Hepatocyte (in vitro differentiated cells): ENCODE results near the gene TRIM44. TPM values are rescaled to one million over a fixed set of nuclear protein-coding genes. Genes with fewer than 3 reads are reported as not detected.

Experiments used
- DNase-seq: peaks from one replicate; pipeline ENCODE4 v3.0.0-alpha.2; 2016; ENCODE audit warnings: low spot score
- H2AFZ ChIP-seq: fragments of 200-600 bp; sonication (generic); 2 replicates; pipeline ENCODE4 v1.6.0; 2016; ENCODE audit warnings: antibody characterized with exemption, mild to moderate bottlenecking
- H3K27ac ChIP-seq: fragments of 200-600 bp; sonication (generic); 2 replicates; pipeline ENCODE4 v1.5.1; 2016; ENCODE audit warnings: mild to moderate bottlenecking
- H3K27me3 ChIP-seq: fragments of 200-600 bp; sonication (generic); 2 replicates; pipeline ENCODE4 v1.6.1; 2016
- H3K36me3 ChIP-seq: fragments of 200-600 bp; sonication (generic); replicated peaks from 2 replicates; pipeline ENCODE4 v1.5.1; 2016; ENCODE audit warnings: low read depth; ENCODE audit not compliant: insufficient read depth
- H3K4me1 ChIP-seq: fragments of 200-600 bp; sonication (generic); 2 replicates; pipeline ENCODE4 v1.5.1; 2016; ENCODE audit warnings: mild to moderate bottlenecking, moderate library complexity; ENCODE audit not compliant: insufficient read depth
- H3K4me2 ChIP-seq: fragments of 200-600 bp; sonication (generic); 2 replicates; pipeline ENCODE4 v1.6.0; 2016
- H3K4me3 ChIP-seq: fragments of 200-600 bp; sonication (generic); 2 replicates; pipeline ENCODE4 v1.5.1; 2016; ENCODE audit warnings: mild to moderate bottlenecking
- H3K79me2 ChIP-seq: fragments of 200-600 bp; sonication (generic); 2 replicates; pipeline ENCODE4 v1.6.0; 2017; ENCODE audit warnings: mild to moderate bottlenecking
- H3K9me2 ChIP-seq: fragments of 200-600 bp; sonication (generic); replicated peaks from 2 replicates; pipeline ENCODE4 v1.6.0; 2017; ENCODE audit warnings: mild to moderate bottlenecking; ENCODE audit not compliant: insufficient read depth
- H3K9me3 ChIP-seq: fragments of 200-600 bp; sonication (generic); 2 replicates; pipeline ENCODE4 v1.5.1; 2016; ENCODE audit warnings: low read depth, mild to moderate bottlenecking
- H4K20me1 ChIP-seq: fragments of 200-600 bp; sonication (generic); 2 replicates; pipeline ENCODE4 v1.6.0; 2016; ENCODE audit warnings: mild to moderate bottlenecking; ENCODE audit not compliant: insufficient read depth, poor library complexity, severe bottlenecking
- EZH2 ChIP-seq: fragments of 200-600 bp; sonication (generic); IDR thresholded peaks from 2 replicates; pipeline ENCODE4 v1.6.1; 2016; ENCODE audit warnings: antibody characterized with exemption, mild to moderate bottlenecking, borderline replicate concordance
- EZH2phosphoT487 ChIP-seq: fragments of 200-600 bp; sonication (generic); IDR thresholded peaks from one replicate; pipeline ENCODE4 v1.6.1; 2018; ENCODE audit warnings: antibody characterized with exemption, mild to moderate bottlenecking, low read depth, moderate library complexity; ENCODE audit not compliant: unreplicated experiment, severe bottlenecking
- WGBS: methylation state at CpG from one replicate; pipeline ENCODE4 v1.1.6; 2016; ENCODE audit warnings: low lambda C conversion rate; ENCODE audit errors: missing lambda C conversion rate; 5-methylcytosine and 5-hydroxymethylcytosine counted together
- polyA plus RNA-seq: library from polyadenylated mRNA; unstranded; fragments of >200 nt; fragmentation: Nextera tagmentation; extraction: Ambion mirVana; gene quantifications from 2 replicates; pipeline ENCODE4 v1.2.1, GENCODE V29; 2016
- total RNA-seq: library from RNA; depleted of rRNA; stranded (reverse); fragments of >200 nt; gene quantifications from 2 replicates; pipeline ENCODE4 v1.2.3, GENCODE V29; 2014
- TF ChIP-seq, protein P1 (sequence below): fragments of 200-600 bp; sonication (generic); IDR thresholded peaks from 2 replicates; pipeline ENCODE4 v1.5.1; 2016; ENCODE audit warnings: antibody characterized with exemption, mild to moderate bottlenecking; ENCODE audit not compliant: poor library complexity

The TRIM44 gene
- total and polyA plus RNA-seq, 2 experiments from 2014 or later = 20.8 to 43.2 TPM

DNA sequence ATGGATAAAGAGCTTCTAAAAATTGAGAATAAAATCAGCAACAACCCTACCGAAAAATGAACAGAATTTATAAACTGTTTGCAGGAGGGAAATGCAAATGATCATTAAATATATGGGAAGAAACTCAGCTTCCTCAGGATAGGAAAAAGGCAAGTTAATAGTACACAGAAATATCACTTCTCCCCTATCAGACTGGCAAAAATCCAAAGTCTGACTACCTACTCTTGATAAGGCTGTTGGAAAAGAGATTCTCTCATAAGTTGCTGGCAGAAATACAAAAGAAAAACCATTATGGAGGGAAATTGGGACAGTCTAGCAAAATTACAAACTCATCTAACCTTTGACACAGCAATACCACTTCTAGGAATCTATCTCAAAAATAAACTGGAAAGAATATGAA lies 180.4 kb downstream of the TRIM44 start:
- Histone ChIP-seq H3K9me2 (no peaks in the 10 kb centered on the region), H3K27me3 (peaks cover 3% of the 10 kb centered on the region), H2AFZ (no peak overlapping the region), H3K79me2 (no peaks in the 10 kb centered on the region), H3K36me3 (no peaks in the 10 kb centered on the region), H3K4me3 (no peak overlapping the region), H4K20me1 (no peaks in the 10 kb centered on the region), H3K4me2 (no peak overlapping the region), H3K9me3 (no peaks in the 10 kb centered on the region), H3K4me1 (no peaks in the 10 kb centered on the region), H3K27ac (no peak overlapping the region)
- peak; percentile 12 for DNase-seq
- WGBS = 0% methylated on average over 1 of the region's 1 CpG
- no peak for TF ChIP-seq EZH2
- TF ChIP-seq, protein P1, sequence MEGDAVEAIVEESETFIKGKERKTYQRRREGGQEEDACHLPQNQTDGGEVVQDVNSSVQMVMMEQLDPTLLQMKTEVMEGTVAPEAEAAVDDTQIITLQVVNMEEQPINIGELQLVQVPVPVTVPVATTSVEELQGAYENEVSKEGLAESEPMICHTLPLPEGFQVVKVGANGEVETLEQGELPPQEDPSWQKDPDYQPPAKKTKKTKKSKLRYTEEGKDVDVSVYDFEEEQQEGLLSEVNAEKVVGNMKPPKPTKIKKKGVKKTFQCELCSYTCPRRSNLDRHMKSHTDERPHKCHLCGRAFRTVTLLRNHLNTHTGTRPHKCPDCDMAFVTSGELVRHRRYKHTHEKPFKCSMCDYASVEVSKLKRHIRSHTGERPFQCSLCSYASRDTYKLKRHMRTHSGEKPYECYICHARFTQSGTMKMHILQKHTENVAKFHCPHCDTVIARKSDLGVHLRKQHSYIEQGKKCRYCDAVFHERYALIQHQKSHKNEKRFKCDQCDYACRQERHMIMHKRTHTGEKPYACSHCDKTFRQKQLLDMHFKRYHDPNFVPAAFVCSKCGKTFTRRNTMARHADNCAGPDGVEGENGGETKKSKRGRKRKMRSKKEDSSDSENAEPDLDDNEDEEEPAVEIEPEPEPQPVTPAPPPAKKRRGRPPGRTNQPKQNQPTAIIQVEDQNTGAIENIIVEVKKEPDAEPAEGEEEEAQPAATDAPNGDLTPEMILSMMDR = no peak
- TF ChIP-seq EZH2phosphoT487 = no peak

DNA sequence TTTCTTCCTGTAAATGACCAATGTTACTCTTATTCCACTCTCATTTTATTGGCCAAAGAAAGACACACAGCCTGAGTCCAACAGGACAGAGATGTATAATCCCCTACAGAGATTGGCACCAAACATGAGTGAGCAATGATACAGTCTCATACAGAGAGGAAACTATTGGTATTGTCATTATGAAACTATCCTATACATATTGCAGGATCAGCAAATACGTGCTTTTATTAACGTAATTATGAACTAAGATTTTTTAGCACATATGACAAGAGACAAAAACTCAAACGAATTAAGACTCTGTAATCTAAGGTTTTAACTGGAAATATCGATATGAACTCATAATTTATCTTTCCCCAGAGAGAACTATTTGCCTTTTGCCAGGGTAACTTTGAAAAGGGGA lies 182.0 kb downstream of the TRIM44 start:
- H3K4me3 ChIP-seq = no peak overlapping the region
- DNase-seq = no peak

DNA sequence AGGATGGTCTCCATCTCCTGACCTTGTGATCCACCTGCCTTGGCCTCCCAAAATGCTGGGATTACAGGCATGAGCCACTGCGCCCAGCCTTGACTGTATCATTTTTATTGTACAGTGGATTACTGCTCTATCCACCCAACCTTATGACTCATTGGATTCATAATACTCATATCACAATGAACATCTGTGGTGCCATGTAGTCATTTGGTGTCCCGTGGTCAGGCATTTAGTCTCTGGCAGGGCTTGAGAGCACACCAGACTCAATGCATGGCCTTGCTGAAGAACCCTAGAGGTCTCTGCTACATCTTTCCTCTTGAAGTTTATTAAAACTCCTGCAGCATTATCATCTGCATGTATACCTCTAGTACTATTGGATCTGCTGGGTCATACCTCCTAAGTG lies 183.3 kb downstream of the TRIM44 start:
- no peaks in the 10 kb centered on the region for H3K9me2 ChIP-seq
- no peaks in the 10 kb centered on the region for H3K36me3 ChIP-seq
- no peak overlapping the region for H2AFZ ChIP-seq
- H3K27me3 ChIP-seq = peaks cover 10% of the 10 kb centered on the region
- no peaks in the 10 kb centered on the region for H3K79me2 ChIP-seq
- no peaks in the 10 kb centered on the region for H4K20me1 ChIP-seq
- DNase-seq = no peak
- WGBS = 96% methylated on average over 2 of the region's 2 CpGs
- no peak overlapping the region for H3K4me2 ChIP-seq
- no peak for TF ChIP-seq EZH2phosphoT487
- TF ChIP-seq EZH2 = no peak
- TF ChIP-seq, protein P1 = no peak
- H3K4me3 ChIP-seq = no peak overlapping the region
- no peaks in the 10 kb centered on the region for H3K9me3 ChIP-seq
- H3K27ac ChIP-seq = no peak overlapping the region
- no peaks in the 10 kb centered on the region for H3K4me1 ChIP-seq

More for the DNA sequence above, 182.0 kb downstream of the TRIM44 start:
- Histone ChIP-seq H4K20me1 (no peaks in the 10 kb centered on the region), H3K9me2 (no peaks in the 10 kb centered on the region), H2AFZ (no peak overlapping the region), H3K36me3 (no peaks in the 10 kb centered on the region), H3K79me2 (no peaks in the 10 kb centered on the region), H3K9me3 (no peaks in the 10 kb centered on the region), H3K27ac (no peak overlapping the region), H3K4me1 (no peaks in the 10 kb centered on the region), H3K27me3 (peaks cover 10% of the 10 kb centered on the region), H3K4me2 (no peak overlapping the region)
- TF ChIP-seq, protein P1 = no peak
- no peak for TF ChIP-seq EZH2
- no peak for TF ChIP-seq EZH2phosphoT487
- 89% methylated on average over 4 of the region's 4 CpGs for WGBS

DNA sequence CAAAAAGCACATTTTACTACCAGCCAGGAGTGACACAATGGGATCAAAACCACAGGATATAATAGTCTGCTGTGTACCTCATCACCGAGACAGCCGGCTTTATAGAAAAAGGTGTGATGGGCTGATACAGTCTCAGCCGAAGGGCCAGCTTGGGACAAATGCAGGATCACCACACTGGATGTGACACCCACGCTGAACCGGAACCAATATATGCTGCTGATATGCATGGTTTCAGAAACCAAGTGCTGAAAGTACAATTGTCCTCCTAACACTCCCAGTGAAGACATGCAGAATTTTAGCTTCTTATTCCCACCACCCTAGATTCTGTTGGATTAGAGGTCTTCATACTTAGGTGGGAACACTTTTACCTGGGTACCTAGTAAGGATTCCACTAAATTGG lies 184.3 kb downstream of the TRIM44 start:
- no peak overlapping the region for H3K27ac ChIP-seq
- no peak overlapping the region for H3K4me3 ChIP-seq
- no peaks in the 10 kb centered on the region for H3K9me3 ChIP-seq
- no peaks in the 10 kb centered on the region for H3K9me2 ChIP-seq
- no peaks in the 10 kb centered on the region for H3K79me2 ChIP-seq
- H2AFZ ChIP-seq = no peak overlapping the region
- no peak for DNase-seq
- 94% methylated on average over 5 of the region's 5 CpGs for WGBS
- no peaks in the 10 kb centered on the region for H4K20me1 ChIP-seq
- H3K27me3 ChIP-seq = peaks cover 10% of the 10 kb centered on the region
- no peaks in the 10 kb centered on the region for H3K4me1 ChIP-seq
- H3K4me2 ChIP-seq = no peak overlapping the region
- TF ChIP-seq EZH2 (no peak), EZH2phosphoT487 (no peak)
- TF ChIP-seq, protein P1 = no peak
- H3K36me3 ChIP-seq = no peaks in the 10 kb centered on the region
